Activated naive CD8-positive, alpha-beta T cell treated with anti-CD3 and anti-CD28 coated beads, Interleukin-2, amount 50 U/mL, for 24 hours (primary cell): Measurements from ENCODE around the gene ESRRA.
"Not testable (repeated sequence)": the region's sequence is repeated elsewhere in the genome, so short reads cannot be mapped to it uniquely, and the experiment has no call there.

ENCODE experiments used
- ATAC-seq: fragments of 150-1000 bp; cut with Tn5 transposase; one replicate; pipeline ENCODE4 v1.10.0; 2021
- DNase-seq: peaks from one replicate; pipeline ENCODE4 v3.0.0; 2021
- H3K27ac Mint-ChIP-seq: one replicate; pipeline ENCODE4 v1.8.0; 2021; ENCODE audit warnings: mild to moderate bottlenecking, mixed read lengths
- H3K27me3 Mint-ChIP-seq: one replicate; pipeline ENCODE4 v1.8.0; 2021; ENCODE audit warnings: mixed read lengths
- H3K36me3 Mint-ChIP-seq: one replicate; pipeline ENCODE4 v1.8.0; 2021; ENCODE audit warnings: low read depth, mixed read lengths
- H3K4me1 Mint-ChIP-seq: one replicate; pipeline ENCODE4 v1.8.0; 2021; ENCODE audit warnings: mixed read lengths
- H3K4me3 Mint-ChIP-seq: one replicate; pipeline ENCODE4 v1.8.0; 2021; ENCODE audit warnings: mild to moderate bottlenecking, moderate library complexity, mixed read lengths
- H3K9me3 Mint-ChIP-seq: one replicate; pipeline ENCODE4 v1.8.0; 2021; ENCODE audit warnings: mixed read lengths

ESRRA gene

DNA sequence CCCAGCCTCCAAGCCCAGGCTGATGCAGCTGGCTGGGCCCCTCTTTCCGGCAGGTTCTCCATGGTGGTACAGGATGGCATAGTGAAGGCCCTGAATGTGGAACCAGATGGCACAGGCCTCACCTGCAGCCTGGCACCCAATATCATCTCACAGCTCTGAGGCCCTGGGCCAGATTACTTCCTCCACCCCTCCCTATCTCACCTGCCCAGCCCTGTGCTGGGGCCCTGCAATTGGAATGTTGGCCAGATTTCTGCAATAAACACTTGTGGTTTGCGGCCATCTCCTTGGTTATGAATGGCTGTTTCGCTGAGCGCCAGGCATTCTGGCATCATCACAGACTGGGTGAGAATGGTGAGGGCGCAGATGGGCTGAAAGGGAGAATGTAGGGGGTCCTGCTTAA lies 16.2 kb downstream of the ESRRA start:
- H3K27ac Mint-ChIP-seq = no peak overlapping the region
- peaks cover 24% of the 10 kb centered on the region for H3K36me3 Mint-ChIP-seq
- ATAC-seq (no peak), DNase-seq (no peak)
- no peaks in the 10 kb centered on the region for H3K27me3 Mint-ChIP-seq
- H3K4me1 Mint-ChIP-seq = peaks cover 19% of the 10 kb centered on the region
- no peak overlapping the region for H3K4me3 Mint-ChIP-seq
- H3K9me3 Mint-ChIP-seq = no peaks in the 10 kb centered on the region

DNA sequence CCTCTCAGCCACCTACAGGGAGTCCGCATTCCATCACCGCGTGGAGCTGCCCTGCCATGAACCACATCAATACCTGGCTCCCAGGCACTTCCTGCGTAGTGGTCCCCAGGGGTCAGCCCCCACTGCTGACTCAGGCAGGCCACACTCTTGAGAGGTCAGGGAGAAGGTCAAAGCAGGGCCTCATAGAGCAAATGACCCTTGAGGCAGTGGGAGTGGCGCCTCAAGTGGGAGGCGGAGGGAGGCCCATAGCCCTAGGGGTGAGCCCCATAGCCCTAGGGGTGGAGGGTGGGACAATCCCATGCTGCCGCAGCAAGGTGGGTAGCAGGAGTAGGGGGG lies 17.6 kb downstream of the ESRRA start:
- H3K4me1 Mint-ChIP-seq = peaks cover 10% of the 10 kb centered on the region
- no peaks in the 10 kb centered on the region for H3K27me3 Mint-ChIP-seq
- ATAC-seq (no peak), DNase-seq (no peak)
- no peaks in the 10 kb centered on the region for H3K9me3 Mint-ChIP-seq
- no peak overlapping the region for H3K4me3 Mint-ChIP-seq
- H3K36me3 Mint-ChIP-seq = peaks cover 15% of the 10 kb centered on the region
- no peak overlapping the region for H3K27ac Mint-ChIP-seq

DNA sequence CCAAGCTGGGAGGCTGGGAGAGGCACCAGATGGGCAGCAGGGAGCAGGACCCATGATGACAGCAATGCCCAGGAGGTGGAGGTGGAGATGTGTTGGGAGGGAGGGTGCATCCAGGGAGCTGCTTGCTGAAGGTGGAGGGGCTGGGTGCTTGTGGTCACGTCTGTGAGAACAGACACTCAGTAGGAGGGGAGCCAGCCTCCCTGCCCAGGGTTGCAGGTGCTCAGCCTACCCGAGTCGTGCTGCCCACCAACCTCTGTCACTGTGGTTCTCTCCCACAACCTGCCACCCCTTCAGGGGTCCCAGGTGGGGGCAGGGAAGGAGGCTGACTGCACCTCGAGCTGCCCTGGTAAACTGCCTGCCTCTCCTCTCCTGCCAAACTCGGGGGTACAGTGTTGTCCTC lies 18.0 kb downstream of the ESRRA start:
- peaks cover 15% of the 10 kb centered on the region for H3K36me3 Mint-ChIP-seq
- no peak for ATAC-seq
- DNase-seq = no peak
- H3K27me3 Mint-ChIP-seq = no peaks in the 10 kb centered on the region
- H3K27ac Mint-ChIP-seq = no peak overlapping the region
- peaks cover 9% of the 10 kb centered on the region for H3K4me1 Mint-ChIP-seq
- H3K9me3 Mint-ChIP-seq = no peaks in the 10 kb centered on the region
- no peak overlapping the region for H3K4me3 Mint-ChIP-seq

- not testable (repeated sequence) for H3K4me3 Mint-ChIP-seq, H3K9me3 Mint-ChIP-seq, H3K4me1 Mint-ChIP-seq, H3K27me3 Mint-ChIP-seq, H3K27ac Mint-ChIP-seq, DNase-seq
- peak; percentile 25 for ATAC-seq
- peaks cover 14% of the 10 kb centered on the region for H3K36me3 Mint-ChIP-seq
These were observed 18.7 kb downstream of the ESRRA start for GRCh38 chr11:64323984-64324383.

DNA sequence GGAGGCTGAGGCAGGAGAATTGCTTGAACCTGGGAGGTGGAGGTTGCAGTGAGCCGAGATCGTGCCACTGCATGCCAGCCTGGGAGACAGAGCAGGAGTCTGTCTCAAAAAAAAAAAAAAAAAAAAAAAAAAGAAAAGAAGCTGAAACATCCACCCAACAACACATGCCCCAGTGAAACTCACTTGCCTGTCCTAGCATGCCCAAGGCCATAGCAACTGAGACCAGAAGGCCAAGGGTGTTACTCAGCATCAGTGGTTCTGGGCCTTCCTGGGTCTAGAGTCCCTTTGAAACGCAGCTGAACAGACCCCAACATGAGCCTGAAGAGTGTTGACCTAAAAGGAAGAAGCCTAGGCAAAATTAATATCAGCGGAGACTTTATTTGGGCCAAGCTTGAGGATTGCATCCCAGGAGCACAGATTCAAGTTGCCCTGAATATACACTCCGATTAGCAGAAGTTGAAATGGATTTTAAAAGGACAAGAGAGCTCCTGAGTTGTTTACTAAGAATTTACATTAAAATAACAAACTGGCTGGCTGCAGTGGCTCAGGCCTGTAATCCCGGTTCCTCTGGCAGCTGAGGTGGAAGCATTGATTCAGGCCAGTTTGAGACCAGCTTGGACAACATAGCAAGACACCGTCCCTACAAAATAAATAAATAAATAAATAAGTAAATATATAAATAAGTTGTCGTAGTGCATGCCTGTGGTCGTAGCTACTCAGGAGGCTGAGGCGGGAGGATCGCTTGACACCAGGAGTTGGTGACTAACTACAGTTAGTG lies 19.6 kb downstream of the ESRRA start:
- no peak overlapping the region for H3K27ac Mint-ChIP-seq
- ATAC-seq (no peak), DNase-seq (no peak)
- peaks cover 12% of the 10 kb centered on the region for H3K36me3 Mint-ChIP-seq
- H3K4me1 Mint-ChIP-seq = peaks cover 4% of the 10 kb centered on the region
- no peaks in the 10 kb centered on the region for H3K27me3 Mint-ChIP-seq
- no peak overlapping the region for H3K4me3 Mint-ChIP-seq
- no peaks in the 10 kb centered on the region for H3K9me3 Mint-ChIP-seq

DNA sequence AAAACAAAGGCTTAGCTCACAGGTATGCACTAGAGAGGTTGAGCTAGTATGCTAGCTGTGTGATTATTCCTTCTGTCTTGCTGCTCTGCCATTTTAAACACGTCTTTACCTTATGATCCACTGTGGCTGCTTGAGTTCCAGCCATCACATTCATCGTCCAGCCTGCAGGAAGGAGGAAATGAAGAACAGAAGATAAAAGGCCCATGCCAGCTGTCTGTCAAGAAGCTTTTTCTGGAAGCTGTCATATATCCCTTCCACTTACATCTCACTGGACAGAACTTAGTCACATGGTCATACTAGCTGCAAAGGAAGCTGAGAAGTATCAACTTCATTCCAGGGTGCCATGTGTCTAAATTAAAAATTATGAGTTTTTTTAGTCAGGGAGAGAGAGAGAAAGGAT lies 22.1 kb downstream of the ESRRA start:
- no peak overlapping the region for H3K4me3 Mint-ChIP-seq
- H3K9me3 Mint-ChIP-seq = no peaks in the 10 kb centered on the region
- peaks cover 15% of the 10 kb centered on the region for H3K4me1 Mint-ChIP-seq
- ATAC-seq = no peak
- no peaks in the 10 kb centered on the region for H3K36me3 Mint-ChIP-seq
- H3K27ac Mint-ChIP-seq = no peak overlapping the region
- H3K27me3 Mint-ChIP-seq = no peaks in the 10 kb centered on the region
- DNase-seq = no peak

- Mint-ChIP-seq H3K27ac (no peak overlapping the region), H3K4me3 (no peak overlapping the region)
These were observed 22.7 kb downstream of the ESRRA start for GRCh38 chr11:64327993-64328392.

GRCh38 chr11:64330888-64331287 lies 25.6 kb downstream of the ESRRA start:
- no peaks in the 10 kb centered on the region for H3K27me3 Mint-ChIP-seq
- no peak for DNase-seq
- peaks cover 1% of the 10 kb centered on the region for H3K36me3 Mint-ChIP-seq
- no peaks in the 10 kb centered on the region for H3K9me3 Mint-ChIP-seq
- H3K4me3 Mint-ChIP-seq = no peak overlapping the region
- no peak for ATAC-seq
- H3K4me1 Mint-ChIP-seq = peaks cover 28% of the 10 kb centered on the region
- no peak overlapping the region for H3K27ac Mint-ChIP-seq

More at GRCh38 chr11:64327993-64328392, 22.7 kb downstream of the ESRRA start:
- Mint-ChIP-seq H3K4me1 (peaks cover 15% of the 10 kb centered on the region), H3K9me3 (no peaks in the 10 kb centered on the region), H3K27me3 (no peaks in the 10 kb centered on the region), H3K36me3 (no peaks in the 10 kb centered on the region)
- ATAC-seq = no peak
- no peak for DNase-seq

DNA sequence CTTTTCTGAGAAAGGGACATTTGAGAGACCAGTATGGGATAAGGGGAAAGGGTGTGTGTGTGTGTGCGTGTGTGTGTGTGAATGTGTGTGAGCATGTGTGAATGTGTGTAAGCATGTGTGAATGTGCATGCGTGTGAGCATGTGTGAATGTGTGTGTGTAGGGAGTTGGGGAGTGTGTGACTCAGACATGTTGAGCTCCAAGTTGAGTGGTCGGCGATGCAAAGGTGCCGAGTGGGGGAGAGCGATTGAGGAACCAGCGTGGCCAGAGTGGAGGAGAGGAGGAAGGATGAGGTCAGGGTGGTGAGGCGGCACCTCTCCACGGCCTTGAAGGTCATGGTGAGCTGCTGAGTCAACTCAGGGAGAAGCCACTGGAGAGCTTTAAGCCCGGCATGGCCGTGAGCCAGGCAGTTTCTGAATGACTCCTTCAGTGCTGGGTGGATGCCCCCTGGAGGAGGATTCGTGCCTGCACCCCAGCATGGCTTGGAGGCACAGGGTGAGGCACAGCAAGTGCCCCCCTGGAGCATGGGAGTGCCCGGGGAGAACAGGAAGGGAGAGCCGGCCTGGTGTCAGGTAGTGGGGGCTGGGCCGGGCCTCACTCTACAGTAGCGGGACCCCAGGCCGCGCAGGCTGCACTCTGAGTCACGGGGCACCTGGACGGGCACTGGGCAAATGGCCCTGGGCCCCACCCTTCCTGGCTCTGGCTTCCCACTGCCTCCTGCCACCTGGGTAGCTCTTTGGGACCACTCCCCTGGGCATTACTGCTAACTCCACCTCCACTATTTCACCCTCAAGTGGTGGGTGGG lies 26.4 kb downstream of the ESRRA start:
- H3K36me3 Mint-ChIP-seq = peaks cover 1% of the 10 kb centered on the region
- peak overlapping the region; percentile 82 for H3K27ac Mint-ChIP-seq
- H3K9me3 Mint-ChIP-seq = no peaks in the 10 kb centered on the region
- H3K4me3 Mint-ChIP-seq = peak overlapping the region; percentile 25
- peak; percentile 87 for ATAC-seq
- DNase-seq = peak; percentile 88
- H3K27me3 Mint-ChIP-seq = no peaks in the 10 kb centered on the region
- H3K4me1 Mint-ChIP-seq = peaks cover 28% of the 10 kb centered on the region

DNA sequence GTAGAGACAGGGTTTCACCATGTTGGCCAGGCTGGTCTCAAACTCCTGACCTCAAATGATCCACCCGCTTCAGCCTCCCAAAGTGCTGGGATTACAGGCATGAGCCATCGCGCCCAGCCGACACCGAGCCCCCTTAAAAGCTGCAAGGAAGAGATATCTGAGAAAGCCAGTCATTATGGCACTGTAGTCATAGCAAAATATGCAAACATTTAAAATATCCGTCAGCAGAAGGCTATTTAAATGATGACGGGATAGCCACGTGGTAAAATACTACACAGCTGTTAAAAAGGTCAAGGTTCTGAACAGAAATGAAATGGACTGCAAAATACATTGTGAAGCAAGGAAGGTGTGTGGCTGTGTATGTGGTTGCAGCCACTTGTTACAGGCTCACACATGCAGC lies 28.2 kb downstream of the ESRRA start:
- no peak overlapping the region for H3K27ac Mint-ChIP-seq
- no peaks in the 10 kb centered on the region for H3K27me3 Mint-ChIP-seq
- H3K4me3 Mint-ChIP-seq = no peak overlapping the region
- H3K4me1 Mint-ChIP-seq = peaks cover 31% of the 10 kb centered on the region
- ATAC-seq (no peak), DNase-seq (no peak)
- H3K9me3 Mint-ChIP-seq = no peaks in the 10 kb centered on the region
- H3K36me3 Mint-ChIP-seq = peaks cover 6% of the 10 kb centered on the region

DNA sequence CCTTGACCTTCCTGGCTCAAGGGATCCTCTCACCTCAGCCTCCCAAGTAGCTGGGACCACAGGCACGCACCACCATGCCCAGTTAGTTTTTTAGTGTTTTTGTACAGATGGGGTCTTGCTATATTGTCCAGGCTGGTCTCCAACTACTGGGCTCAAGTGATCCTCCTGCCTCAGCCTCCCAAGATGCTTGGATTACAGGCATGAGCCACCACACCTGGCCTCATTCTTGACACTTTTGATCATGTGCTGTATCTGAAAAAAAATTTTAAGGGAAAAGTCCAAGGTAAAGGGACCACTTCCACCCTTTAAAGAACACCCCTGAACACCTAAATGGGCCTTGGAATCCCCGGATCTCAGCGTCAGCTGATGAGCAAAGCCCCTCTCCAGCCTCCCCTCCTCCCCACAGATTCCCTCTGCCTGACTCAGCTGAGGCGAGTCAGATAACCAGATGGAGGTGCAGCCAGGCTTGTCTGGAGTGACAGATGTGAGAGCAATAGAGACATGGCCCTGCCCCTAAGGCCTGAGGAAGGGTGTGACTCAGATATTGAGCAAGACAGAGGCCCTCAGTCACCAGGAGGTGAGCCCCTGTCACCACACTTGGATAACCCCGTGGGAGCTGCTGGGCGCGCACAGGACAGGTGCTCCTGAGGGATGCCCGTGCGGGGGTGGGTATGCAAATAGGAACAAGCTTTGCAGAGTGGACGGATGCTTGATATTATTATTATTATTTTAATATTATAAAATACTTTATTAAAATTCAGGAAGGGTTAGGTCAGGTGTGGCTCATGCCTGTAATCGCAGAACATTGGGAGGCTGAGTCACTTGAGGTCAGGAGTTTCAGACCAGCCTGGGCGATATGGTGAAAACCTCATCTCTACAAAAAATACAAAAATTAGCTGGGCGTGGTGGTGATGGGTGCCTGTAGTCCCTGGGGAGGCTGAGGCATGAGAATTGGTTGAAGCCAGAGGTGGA lies 29.7 kb downstream of the ESRRA start:
- H3K9me3 Mint-ChIP-seq = no peaks in the 10 kb centered on the region
- peaks cover 41% of the 10 kb centered on the region for H3K4me1 Mint-ChIP-seq
- peak overlapping the region; percentile 57 for H3K27ac Mint-ChIP-seq
- no peak overlapping the region for H3K4me3 Mint-ChIP-seq
- ATAC-seq = peak; percentile 79
- no peaks in the 10 kb centered on the region for H3K27me3 Mint-ChIP-seq
- H3K36me3 Mint-ChIP-seq = peaks cover 6% of the 10 kb centered on the region
- DNase-seq = peak; percentile 57

GRCh38 chr11:64337538-64338249 lies 32.4 kb downstream of the ESRRA start:
- Mint-ChIP-seq H3K36me3 (peaks cover 6% of the 10 kb centered on the region), H3K4me3 (no peak overlapping the region), H3K9me3 (no peaks in the 10 kb centered on the region), H3K4me1 (peaks cover 43% of the 10 kb centered on the region), H3K27me3 (no peaks in the 10 kb centered on the region), H3K27ac (no peak overlapping the region)
- ATAC-seq = no peak
- DNase-seq = no peak

- ATAC-seq (no peak), DNase-seq (no peak)
- peaks cover 39% of the 10 kb centered on the region for H3K4me1 Mint-ChIP-seq
- H3K4me3 Mint-ChIP-seq = peak overlapping the region; percentile 86
- peak overlapping the region; percentile 83 for H3K27ac Mint-ChIP-seq
- H3K27me3 Mint-ChIP-seq = no peaks in the 10 kb centered on the region
- H3K36me3 Mint-ChIP-seq = peaks cover 6% of the 10 kb centered on the region
- H3K9me3 Mint-ChIP-seq = no peaks in the 10 kb centered on the region
These were observed 33.4 kb downstream of the ESRRA start for GRCh38 chr11:64338716-64339115.

DNA sequence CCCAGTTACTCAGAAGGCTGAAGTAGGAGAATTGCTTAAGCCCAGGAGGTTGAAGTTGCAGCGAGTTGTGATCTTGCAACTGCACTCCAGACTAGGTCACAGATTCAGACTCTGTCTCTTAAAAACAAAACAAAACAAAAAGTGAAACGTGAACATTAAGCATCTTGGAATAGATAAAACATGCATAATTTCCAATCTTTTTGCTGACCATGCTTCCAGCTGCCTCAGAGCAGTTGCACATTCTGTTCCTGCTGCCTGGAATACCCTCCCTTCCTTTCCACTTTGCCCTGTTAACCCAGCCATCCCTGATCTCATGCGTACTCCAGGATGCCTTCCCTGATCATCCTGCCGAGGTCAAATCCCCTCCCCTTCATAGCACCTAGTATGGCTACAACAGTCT lies 34.0 kb downstream of the ESRRA start:
- no peaks in the 10 kb centered on the region for H3K27me3 Mint-ChIP-seq
- H3K36me3 Mint-ChIP-seq = peaks cover 6% of the 10 kb centered on the region
- no peaks in the 10 kb centered on the region for H3K9me3 Mint-ChIP-seq
- peaks cover 38% of the 10 kb centered on the region for H3K4me1 Mint-ChIP-seq
- H3K27ac Mint-ChIP-seq = peak overlapping the region; percentile 83
- ATAC-seq = no peak
- H3K4me3 Mint-ChIP-seq = peak overlapping the region; percentile 86
- DNase-seq = no peak
